ENCODE measurements around the gene STUM.

- TF ChIP-seq CTCF (conservative IDR thresholded peaks at IDR 0.05 in 1 of 2, IDR thresholded peaks at IDR 0.05 in 1 of 2; ENCODE audit: low read depth in 1 of 2, low read length in 2 of 2) (no peak), EZH2 (IDR thresholded peaks at IDR 0.05; ENCODE audit: low read length, missing control alignments) (no peak)
These were observed 39.9 kb downstream of the STUM start for GRCh38 chr1:226588484-226588883.

Measured in fibroblast of lung (primary cell).